Measurements from ENCODE around the gene POLL.

POLL gene

DNA sequence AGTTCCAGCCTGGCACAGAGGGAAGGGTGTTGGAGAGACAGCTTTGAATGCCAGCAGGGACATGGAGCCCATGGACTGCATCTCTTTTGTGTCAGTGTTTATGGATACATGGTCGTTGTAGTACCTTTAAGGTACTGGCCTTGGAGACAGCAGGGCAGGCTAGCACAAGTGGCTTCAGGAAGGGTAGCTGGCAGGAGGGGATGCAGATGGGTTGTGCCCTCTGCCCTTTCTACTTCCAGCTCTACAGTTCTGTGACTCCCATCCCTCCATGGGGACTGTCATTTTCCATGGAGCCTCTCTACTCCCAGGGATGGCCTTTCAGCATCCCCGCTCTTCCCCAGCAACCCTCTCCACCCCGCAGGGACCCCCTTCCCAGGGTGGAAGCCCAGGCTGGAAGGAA, 25.1 kb downstream of the POLL start:
- ATAC-seq, result no peak
- no peak for TF ChIP-seq CSRNP3 (CRISPR knock-in tag; IDR thresholded peaks at IDR 0.05)
- no peak for TF ChIP-seq ZNF70 (CRISPR knock-in tag; IDR thresholded peaks at IDR 0.05)
- no peak for TF ChIP-seq CSDC2 (CRISPR knock-in tag; IDR thresholded peaks at IDR 0.05)
- no peak for TF ChIP-seq POU6F1 (CRISPR knock-in tag; IDR thresholded peaks at IDR 0.05; ENCODE audit: borderline replicate concordance, low read depth)
- TF ChIP-seq, protein P1, sequence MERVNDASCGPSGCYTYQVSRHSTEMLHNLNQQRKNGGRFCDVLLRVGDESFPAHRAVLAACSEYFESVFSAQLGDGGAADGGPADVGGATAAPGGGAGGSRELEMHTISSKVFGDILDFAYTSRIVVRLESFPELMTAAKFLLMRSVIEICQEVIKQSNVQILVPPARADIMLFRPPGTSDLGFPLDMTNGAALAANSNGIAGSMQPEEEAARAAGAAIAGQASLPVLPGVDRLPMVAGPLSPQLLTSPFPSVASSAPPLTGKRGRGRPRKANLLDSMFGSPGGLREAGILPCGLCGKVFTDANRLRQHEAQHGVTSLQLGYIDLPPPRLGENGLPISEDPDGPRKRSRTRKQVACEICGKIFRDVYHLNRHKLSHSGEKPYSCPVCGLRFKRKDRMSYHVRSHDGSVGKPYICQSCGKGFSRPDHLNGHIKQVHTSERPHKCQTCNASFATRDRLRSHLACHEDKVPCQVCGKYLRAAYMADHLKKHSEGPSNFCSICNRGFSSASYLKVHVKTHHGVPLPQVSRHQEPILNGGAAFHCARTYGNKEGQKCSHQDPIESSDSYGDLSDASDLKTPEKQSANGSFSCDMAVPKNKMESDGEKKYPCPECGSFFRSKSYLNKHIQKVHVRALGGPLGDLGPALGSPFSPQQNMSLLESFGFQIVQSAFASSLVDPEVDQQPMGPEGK (CRISPR knock-in tag; IDR thresholded peaks at IDR 0.05; ENCODE audit: borderline replicate concordance), result no peak
- TF ChIP-seq OSR1 (CRISPR knock-in tag; IDR thresholded peaks at IDR 0.05), result no peak
- TF ChIP-seq TOX (CRISPR knock-in tag; IDR thresholded peaks at IDR 0.05; ENCODE audit: borderline replicate concordance), result no peak
- TF ChIP-seq CREB5 (CRISPR knock-in tag; IDR thresholded peaks at IDR 0.05; ENCODE audit: low read depth), result no peak
- TF ChIP-seq ESRRG (CRISPR knock-in tag; IDR thresholded peaks at IDR 0.05), result no peak
- no peak for TF ChIP-seq ISL1 (CRISPR knock-in tag; IDR thresholded peaks at IDR 0.05)
- no peak for TF ChIP-seq RARB (CRISPR knock-in tag; IDR thresholded peaks at IDR 0.05)
- TF ChIP-seq SNAI2 (CRISPR knock-in tag; IDR thresholded peaks at IDR 0.05), result no peak

- no peak for ATAC-seq
- no peak for TF ChIP-seq ISL1 (CRISPR knock-in tag; IDR thresholded peaks at IDR 0.05)
- no peak for TF ChIP-seq CSDC2 (CRISPR knock-in tag; IDR thresholded peaks at IDR 0.05)
- no peak for TF ChIP-seq BACH2 (CRISPR knock-in tag; IDR thresholded peaks at IDR 0.05; ENCODE audit: borderline replicate concordance)
- no peak for TF ChIP-seq ZC3H10 (CRISPR knock-in tag; IDR thresholded peaks at IDR 0.05)
- no peak for TF ChIP-seq ZNF8 (CRISPR knock-in tag; IDR thresholded peaks at IDR 0.05)
- no peak for TF ChIP-seq ZFP3 (CRISPR knock-in tag; IDR thresholded peaks at IDR 0.05)
- no peak for TF ChIP-seq SNAI2 (CRISPR knock-in tag; IDR thresholded peaks at IDR 0.05)
- no peak for TF ChIP-seq PPARA (CRISPR knock-in tag; IDR thresholded peaks at IDR 0.05; ENCODE audit: borderline replicate concordance)
- TF ChIP-seq ZNF565 (CRISPR knock-in tag; conservative IDR thresholded peaks at IDR 0.05; ENCODE audit: low read depth), result no peak
- no peak for TF ChIP-seq ZFP30 (CRISPR knock-in tag; IDR thresholded peaks at IDR 0.05)
- no peak for TF ChIP-seq POU6F1 (CRISPR knock-in tag; IDR thresholded peaks at IDR 0.05; ENCODE audit: borderline replicate concordance, low read depth)
- TF ChIP-seq RARB (CRISPR knock-in tag; IDR thresholded peaks at IDR 0.05), result no peak
- TF ChIP-seq, protein P1 (CRISPR knock-in tag; IDR thresholded peaks at IDR 0.05; ENCODE audit: borderline replicate concordance), result no peak
- no peak for TF ChIP-seq TSHZ2 (CRISPR knock-in tag; IDR thresholded peaks at IDR 0.05)
- TF ChIP-seq ESRRG (CRISPR knock-in tag; IDR thresholded peaks at IDR 0.05), result no peak
- TF ChIP-seq TCF4 (CRISPR knock-in tag; IDR thresholded peaks at IDR 0.05; ENCODE audit: borderline replicate concordance), result no peak
- no peak for TF ChIP-seq GLIS3 (CRISPR knock-in tag; IDR thresholded peaks at IDR 0.05)
These were observed 25.8 kb downstream of the POLL start for GRCh38 chr10:101562231-101562630.

All from SK-N-SH treated with all-trans-retinoic acid at 6 μM for 48 hours (cell line).